GM18873 (cell line): ENCODE data around the gene ADARB2.

Experiments used
- ATAC-seq: cut with Tn5 transposase; IDR thresholded peaks from one replicate; pipeline ENCODE4 v1.9.1; 2021; ENCODE audit warnings: mild to moderate bottlenecking, moderate library complexity, moderate number of reproducible peaks; ENCODE audit not compliant: unreplicated experiment, low FRiP score

Gene ADARB2

DNA sequence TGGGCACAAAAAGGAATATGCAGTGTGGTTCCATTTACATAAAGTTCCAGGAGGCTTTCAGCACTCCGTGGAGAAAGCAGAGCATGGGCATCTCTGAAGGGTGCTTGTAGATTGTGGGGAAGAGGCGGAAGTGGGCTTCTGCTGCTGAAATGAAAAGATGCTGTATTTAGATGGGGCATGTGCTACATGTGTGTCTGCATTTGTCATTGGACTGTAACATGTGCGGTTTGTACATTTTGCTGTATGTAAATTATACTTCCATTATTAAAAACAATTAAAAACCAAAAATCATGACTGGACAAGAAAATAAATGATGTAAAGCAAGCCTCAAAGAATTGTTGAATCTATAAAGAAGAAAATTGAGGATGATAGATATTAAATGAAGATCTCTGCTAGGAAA is 347.1 kb downstream of the ADARB2 start:
- ATAC-seq, result no peak

DNA sequence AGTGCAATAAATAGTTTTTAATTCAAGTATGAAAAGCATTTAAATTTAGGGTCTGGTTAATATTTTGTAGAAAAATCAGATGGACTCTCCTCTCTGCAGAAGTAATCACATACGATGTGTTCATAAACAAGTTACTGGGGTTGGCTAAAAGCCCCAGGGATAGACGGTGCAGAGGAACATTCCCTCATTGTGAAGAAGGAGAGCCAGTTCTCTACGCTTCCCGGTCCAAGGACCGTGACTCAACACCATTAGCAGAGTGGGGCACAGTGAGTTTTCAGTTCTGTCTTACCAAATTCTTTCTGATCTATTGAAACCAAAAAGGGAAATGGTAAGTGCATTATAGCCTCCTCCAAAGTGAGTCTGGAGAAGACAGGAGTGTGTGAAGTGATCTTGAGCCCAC is 353.3 kb downstream of the ADARB2 start:
- no peak for ATAC-seq

DNA sequence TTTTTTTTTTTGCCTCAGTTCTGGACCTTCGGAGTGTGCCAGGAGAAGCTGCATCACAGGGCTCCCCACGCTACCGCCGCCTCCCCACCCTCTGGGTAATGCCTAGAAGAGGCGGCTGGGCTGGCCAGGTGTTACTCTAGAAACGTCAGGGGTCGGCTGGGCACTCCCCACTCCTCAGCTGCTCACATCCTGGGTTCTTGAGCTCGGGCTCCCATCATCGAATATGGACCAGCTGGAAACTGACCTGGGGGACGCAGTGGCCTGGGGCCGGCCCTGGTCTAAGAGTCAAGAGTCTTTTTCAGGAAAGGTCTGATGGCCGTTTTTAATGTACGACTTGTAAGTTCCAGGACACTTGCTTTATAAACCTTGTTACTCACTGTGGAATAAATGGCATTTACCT is 354.6 kb downstream of the ADARB2 start:
- ATAC-seq, result no peak

DNA sequence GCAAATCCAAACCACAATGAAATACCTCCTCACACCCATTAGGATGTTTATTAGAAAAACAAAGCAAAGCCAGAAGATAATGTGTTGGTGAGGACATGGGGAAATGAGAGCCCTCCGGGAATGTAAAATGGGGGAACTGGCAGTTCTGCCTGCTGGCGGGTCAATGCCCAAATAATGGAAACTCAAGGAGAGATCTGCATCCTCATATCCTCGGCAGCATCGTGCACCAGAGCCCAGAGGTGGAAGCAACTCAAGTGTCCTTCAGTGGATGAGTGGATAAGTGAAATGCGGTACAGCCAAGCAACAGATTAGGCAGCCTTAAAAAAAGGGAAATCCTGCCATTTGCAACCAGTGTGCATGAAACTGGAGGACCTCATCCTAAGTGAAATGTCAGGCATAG is 356.0 kb downstream of the ADARB2 start:
- no peak for ATAC-seq

DNA sequence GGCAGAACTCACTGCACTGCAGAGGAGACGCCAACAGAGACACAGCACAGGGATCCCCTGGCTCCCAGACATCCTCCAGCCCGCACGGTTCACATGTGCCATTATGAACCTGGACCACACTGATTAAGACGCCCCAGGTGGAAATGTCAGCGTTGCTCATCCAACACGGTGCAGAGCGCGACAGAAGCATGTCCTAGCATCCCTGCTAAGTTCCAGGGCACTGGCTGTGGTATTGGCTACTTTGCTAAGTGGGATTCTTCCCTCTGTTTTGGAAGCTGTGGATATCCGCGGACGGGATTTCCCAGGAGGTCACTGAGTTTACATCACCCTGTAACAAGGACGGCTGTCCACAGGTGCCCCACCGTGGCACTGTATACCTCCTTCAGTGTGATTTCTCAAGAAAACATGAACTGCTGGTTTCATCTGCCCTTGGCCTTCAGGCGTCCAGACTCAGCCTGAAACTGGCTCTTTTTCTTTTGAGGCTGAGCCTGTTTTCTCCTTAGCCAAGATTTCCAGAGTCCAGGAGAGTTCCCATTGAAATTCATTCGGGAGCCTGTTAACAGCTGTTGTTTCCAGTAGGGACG is 357.1 kb downstream of the ADARB2 start:
- no peak for ATAC-seq

DNA sequence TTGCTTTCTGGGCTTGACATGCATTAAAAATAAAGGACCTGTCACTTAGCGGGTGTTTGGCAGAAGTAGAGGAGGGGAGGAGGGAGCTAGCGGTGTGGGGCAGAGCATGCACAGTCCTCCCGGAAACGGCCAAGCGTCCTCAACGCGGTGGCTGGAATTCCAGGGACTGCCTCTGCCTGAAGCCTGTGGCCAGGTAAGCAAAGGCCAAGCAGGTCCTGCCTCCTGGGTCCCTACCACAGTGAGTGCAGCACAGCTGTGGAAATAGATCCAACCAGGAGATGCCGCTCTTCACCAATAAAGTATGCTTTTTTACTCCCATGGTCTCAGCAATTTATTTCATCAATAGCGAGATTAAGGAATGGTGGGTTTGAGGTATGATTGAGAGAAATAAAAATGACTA is 357.7 kb downstream of the ADARB2 start:
- ATAC-seq, result no peak

DNA sequence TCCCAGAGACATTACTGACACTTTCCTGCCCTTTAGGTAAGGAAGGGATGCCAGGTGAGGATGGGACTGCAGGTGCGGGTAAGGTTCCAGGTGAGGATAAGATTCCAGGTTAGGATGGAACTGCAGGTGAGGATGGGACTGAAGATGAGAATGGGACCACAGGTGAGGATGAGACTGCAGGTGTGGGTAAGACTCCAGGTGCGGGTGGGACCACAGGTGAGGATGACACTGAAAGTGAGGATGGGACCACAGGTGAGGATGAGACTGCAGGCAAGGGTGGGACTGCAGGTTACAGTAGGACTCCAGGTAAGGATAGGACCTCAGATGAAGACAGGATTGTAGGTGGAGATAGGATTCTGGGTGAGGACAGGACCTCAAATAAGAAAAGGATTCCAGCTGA is 358.9 kb downstream of the ADARB2 start:
- no peak for ATAC-seq

DNA sequence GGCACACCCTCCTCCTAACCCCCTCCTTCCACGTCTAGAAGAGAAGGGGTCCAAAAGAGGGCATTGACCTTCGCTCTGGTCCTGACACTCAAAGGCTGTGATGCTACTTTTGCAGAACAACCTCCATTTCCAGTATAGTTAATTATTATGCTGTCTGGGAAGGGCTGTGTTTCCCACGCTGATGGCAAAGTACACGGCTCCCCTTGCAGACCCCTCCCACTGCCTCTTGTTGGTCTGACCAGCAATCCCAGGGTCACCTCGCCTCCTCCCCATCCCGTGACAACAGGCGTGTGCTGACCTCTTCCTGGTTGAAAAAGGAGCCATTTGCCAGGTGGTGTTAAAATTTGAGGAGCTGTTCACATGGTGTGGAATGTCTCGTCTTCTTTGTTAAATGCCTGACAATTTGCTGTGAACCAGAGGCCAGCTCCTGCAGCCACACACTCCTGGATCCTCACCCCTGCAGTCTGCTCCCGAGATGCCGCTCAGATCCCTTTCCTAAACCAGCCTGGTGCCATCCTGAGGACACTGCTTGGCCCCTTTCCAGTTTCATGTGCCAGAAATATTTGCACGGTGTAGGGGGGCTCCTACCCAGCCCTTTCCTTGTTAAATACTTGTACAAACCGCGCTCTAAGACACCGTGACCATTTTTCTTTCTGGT is 359.5 kb downstream of the ADARB2 start:
- no peak for ATAC-seq

DNA sequence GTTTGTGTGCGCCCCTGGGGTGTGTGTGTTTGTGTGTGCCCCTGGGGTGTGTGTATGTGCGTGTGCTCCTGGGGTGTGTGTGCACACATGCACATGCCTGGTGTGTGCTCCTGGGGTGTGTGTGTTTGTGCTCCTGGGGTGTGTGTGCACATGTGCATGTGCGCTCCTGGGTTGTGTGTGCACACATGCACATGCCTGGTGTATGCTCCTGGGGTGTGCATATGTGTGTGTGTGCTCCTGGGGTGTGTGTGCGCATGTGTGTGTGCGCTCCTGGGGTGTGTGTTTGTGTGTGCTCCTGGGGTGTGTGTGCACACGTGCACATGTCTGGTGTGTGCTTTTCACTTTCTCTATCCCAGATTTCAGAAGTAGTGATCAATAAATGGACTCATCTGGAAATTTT is 360.1 kb downstream of the ADARB2 start:
- ATAC-seq, result no peak

DNA sequence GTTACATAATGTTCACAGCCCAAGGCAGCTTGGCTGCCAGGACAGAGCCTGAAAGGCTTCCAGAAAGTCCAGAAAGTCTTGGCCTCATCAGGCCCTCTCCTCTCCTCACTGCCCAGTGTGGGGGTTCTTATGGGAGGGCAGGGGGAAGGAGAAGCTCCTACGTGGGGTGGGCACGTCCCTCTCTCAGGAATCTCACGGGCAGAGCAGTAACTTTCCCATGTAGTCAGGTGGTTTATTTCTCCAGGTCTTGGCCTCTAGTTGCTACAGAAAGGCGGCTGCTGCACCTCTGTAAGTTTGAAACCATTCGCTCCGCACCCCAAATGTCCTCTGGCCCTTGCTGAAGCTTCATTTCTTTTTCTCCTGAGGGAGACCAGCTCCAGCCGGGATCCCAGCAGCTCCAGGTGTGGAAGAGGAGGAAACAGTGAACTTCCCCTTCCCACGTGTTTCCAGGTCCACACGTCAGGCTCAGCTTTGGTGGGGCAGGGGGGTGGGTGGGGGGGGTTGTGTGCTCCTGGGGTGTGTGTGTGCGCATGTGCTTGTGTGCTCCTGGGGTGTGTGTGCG is 360.9 kb downstream of the ADARB2 start:
- ATAC-seq, result no peak

DNA sequence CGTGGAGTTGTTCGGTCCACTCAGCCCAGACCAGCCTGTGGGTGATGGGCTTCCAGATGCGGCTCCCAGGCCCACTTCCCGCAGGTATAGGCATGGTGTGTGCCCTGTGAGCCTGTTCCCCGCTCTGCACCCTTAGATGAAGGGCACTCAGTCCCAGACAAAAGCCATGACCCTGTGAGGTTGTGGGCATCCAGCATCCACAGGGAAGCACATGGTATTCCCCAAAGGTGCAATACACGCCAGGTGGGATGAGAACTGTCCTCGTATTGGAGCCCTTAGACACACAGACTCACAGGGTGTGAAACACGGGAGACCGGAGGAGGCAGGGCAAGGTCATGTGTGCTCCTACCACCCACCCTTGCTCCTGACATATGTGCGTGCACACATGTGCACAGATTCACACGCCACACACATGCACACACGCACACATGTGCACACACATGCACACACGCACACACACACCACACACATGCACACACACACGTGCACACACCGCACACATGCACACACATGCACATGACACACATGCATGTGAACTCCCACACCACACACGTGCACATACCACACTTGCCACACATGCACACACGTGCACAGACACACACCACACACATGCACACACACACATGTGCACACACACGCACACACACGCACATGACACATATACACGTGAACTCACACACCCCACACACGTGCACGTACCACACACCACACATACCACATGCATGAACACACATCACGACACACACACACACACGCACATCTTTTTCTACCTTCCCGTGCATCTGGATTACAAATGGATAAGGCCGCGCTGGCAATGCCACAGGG is 361.8 kb downstream of the ADARB2 start:
- ATAC-seq, result no peak

DNA sequence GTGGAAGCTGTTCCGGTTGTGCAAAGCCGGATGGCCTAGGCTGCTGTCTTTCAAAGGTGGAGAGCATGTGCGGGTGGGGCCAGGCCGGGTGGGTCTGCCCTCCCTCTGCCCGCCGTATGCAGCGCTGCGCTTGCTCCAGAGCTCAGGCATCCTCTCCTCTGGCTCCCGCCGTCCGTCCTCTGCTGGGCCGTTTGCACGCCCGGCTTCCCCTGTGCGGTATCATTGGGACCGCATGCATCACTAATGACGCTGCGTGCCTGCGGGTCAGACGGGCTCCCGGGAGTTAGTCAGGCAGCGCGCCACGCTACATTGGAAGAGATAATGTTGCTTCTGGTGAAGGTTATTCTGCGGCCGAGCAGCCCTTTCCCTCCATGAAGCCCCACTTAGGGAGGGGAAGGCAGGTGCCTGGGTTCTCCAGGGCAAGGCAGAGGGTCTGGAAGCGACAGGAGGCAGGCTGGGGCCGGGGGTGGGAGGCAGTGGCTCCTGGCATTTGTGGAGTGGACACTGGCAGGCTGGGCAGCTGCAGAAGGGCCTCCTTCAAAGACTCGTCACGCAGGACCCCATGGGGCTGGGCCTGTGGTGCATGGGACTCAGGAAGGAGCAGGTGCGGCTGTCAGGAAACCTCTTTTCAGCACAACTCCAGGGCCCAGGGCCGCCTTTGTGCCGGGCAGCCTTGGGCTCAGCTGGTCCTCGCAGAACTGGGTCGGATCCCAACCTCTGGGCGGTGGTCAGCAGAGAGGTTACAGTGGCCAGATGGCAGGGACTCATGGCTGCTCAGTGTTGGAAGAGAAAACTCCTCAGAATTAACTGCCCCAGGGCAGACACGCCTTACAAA is 362.6 kb downstream of the ADARB2 start:
- ATAC-seq, result no peak

DNA sequence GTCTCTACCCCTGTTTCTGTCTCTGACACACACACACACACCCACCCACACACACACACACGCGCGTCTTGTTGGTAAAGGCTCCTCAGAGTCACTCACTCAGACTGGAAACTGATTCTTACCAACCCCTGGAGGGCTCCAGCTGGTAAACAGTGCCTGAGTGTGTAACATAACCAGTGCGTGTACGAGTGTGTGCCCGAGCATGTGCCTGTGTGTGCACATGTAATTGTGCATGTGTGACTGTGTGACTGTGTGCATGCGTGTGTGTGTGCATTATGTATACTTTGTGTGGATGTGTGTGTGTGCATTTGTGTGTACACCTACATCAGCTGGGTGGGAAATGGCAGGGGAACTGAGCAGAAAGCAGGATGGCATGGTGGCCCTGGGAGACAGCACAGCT is 364.0 kb downstream of the ADARB2 start:
- no peak for ATAC-seq

DNA sequence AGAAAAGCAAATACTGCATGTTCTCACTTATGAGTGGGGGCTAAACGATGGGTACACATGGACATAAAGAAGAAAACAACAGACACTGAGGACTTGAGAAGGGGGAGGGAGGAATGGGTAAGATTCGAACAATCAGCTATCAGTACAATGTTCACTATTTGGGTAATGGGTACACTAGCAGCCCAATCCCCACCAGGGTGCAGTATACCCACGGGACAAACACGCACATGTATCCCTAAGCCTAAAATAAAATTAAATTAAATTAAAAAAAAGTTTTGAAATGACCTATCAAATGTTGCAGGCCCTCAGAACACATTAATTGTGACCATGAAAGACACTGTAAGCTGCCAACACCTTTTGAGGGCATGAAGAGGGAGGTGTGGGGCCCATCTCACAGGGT is 365.1 kb downstream of the ADARB2 start:
- ATAC-seq, result no peak

DNA sequence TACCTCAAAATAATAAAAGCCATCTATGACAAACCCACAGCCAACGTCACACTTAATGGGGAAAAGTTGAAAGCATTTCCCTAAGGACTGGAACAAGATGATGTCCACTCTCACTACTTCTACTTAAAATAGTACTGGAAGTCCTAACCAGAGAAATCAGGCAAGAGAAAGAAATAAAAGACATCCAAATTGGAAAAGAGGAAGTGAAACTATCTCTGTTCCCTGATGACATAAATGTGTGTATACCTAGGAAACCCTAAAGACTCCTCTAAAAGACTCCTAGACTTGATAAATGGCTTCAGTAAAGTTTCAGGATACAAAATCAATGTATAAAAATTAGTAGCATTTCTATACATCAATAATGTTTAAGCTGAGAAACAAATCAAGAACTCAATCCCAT is 367.0 kb downstream of the ADARB2 start:
- ATAC-seq, result no peak

DNA sequence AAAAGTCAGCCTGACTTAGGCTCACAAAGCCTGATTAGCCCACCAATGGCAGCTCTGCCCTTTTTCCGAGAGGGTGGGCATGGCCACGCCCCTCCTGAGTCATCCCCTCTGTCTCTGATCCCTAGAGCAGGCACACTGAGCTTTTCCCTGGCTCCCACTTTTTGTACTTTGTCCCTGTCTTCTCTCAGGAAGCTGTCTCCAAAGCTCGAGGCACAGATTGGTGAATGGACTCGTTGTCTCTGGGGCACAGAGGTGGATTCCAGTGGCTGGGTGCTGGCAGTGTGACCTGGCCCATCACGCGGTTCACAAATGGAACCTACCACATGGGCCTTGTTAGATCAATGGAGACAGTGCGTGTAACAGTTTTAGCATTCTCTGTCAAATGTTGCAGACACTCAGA is 367.7 kb downstream of the ADARB2 start:
- no peak for ATAC-seq

DNA sequence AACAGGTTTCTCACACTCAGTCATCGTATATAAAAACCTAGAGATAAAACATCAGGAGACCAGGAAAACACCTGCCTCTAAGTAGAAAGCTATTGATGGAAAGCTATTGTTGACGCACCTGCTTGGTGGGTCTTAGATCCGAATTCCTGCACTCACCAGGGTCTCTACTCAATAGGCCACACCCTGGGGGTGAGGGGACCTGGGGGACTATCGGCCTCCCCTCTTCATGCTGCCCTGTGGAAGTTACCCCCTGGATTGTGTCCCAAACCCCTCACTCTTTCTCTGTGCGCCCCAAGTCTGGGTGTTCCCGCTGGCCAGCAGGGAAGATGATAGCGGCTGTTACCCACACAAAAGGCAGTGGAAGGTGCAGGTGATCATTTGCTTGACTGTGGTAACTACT is 368.1 kb downstream of the ADARB2 start:
- no peak for ATAC-seq

DNA sequence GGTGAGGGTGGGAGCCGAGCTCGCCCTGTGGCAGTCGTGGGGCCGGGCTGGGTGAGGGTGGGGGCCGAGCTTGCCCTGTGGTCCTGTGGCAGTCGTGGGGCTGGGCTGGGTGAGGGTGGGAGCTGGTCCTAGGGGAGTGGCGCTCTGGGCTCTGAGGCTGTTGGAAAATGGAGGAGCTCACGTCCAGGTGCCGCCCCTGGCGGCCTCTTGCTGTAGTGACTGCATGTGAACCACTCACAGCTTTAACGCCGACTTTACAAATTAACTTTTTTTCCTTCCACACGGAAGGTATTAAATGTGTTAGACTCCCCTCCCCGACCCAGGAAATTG is 368.5 kb downstream of the ADARB2 start:
- ATAC-seq, result no peak

DNA sequence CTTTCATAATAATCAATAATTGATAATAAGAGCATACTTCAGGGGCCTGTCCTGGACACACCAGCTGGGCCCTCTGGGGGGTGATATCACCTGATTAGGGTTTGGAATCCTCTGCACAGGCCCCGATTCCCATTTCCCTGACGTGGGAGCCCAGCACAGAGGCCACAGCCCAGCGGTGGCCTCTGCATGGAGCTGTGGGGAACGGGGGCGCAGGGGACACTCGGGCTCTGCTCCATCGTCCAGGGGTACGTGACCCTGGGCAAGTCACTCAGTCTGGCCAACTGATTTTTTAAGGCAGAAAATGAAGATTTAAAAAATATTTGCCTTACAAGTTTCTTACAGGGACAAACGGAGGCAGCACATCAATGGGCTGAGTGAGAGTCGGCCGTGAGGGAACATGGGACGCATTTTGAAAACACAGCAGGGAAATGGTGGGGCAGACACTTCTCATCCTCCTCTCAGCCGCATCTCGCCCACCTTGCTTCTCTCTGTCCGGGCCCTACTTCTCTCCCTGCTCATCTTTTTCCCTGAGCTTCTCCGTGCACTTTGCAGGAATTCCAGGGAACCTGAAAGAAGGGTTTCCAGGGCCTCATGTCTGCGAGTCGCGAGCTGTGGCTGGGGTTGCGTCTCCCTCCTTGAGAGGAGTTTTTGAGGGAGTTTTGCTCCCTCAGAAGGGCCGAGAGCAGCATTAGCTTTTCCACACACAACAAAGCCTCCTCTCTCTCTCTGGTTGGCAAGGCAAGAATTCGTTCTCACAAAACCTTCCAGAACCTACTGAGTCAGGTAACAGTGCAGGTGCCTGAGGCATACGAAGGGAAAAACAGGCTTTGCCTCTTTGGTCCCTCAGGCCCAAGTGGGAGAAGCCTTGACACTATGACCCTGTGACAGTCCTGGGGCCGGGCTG is 369.1 kb downstream of the ADARB2 start:
- ATAC-seq, result no peak
